HG02973 (cell line): ENCODE results near the gene LGALS4.
"Not testable (repeated sequence)": the region's sequence is repeated elsewhere in the genome, so short reads cannot be mapped to it uniquely, and the experiment has no call there.

ENCODE experiments used
- ATAC-seq: cut with Tn5 transposase; IDR thresholded peaks from one replicate; pipeline ENCODE4 v1.9.1; 2021; ENCODE audit warnings: moderate library complexity; ENCODE audit not compliant: unreplicated experiment

LGALS4 gene

GRCh38 chr19:38812841-38813320 is at the start of gene LGALS4:
TSS of gene LGALS4 (minus strand) at chr19:38812945. CDS start at chr19:38812886, 59 bp downstream.
- ATAC-seq = no peak

- ATAC-seq = no peak
Observed at GRCh38 chr19:38861368-38861767, 48.6 kb upstream of the LGALS4 start.

GRCh38 chr19:38859631-38860204 is 47.0 kb upstream of the LGALS4 start:
- not testable (repeated sequence) for ATAC-seq

GRCh38 chr19:38856813-38857212 is 44.1 kb upstream of the LGALS4 start:
- ATAC-seq = no peak

GRCh38 chr19:38855751-38856150 is 43.0 kb upstream of the LGALS4 start:
- not testable (repeated sequence) for ATAC-seq

GRCh38 chr19:38854961-38855360 is 42.2 kb upstream of the LGALS4 start:
- ATAC-seq = not testable (repeated sequence)

- no peak for ATAC-seq
Observed at GRCh38 chr19:38853214-38853613, 40.5 kb upstream of the LGALS4 start.

GRCh38 chr19:38852231-38853044 is 39.7 kb upstream of the LGALS4 start:
- ATAC-seq = no peak

GRCh38 chr19:38851622-38852230 is 39.0 kb upstream of the LGALS4 start:
- peak; percentile 25 for ATAC-seq

- no peak for ATAC-seq
Observed at GRCh38 chr19:38850976-38851621, 38.4 kb upstream of the LGALS4 start.

GRCh38 chr19:38850436-38850975 is 37.8 kb upstream of the LGALS4 start:
- ATAC-seq = peak; percentile 55

GRCh38 chr19:38849860-38850435 is 37.2 kb upstream of the LGALS4 start, which contains the start of gene HNRNPL:
TSS of gene HNRNPL (minus strand) at chr19:38849986. CDS start at chr19:38849966, 20 bp downstream.
- peak; percentile 49 for ATAC-seq

- peak; percentile 27 for ATAC-seq
Observed at GRCh38 chr19:38849147-38849859, 36.6 kb upstream of the LGALS4 start.

- ATAC-seq = no peak
Observed at GRCh38 chr19:38848299-38849146, 35.8 kb upstream of the LGALS4 start.

- no peak for ATAC-seq
Observed at GRCh38 chr19:38846097-38846496, 33.4 kb upstream of the LGALS4 start.

GRCh38 chr19:38845374-38846024 is 32.8 kb upstream of the LGALS4 start:
- ATAC-seq = no peak

- no peak for ATAC-seq
Observed at GRCh38 chr19:38844093-38844686, 31.4 kb upstream of the LGALS4 start.

GRCh38 chr19:38843175-38843758 is 30.5 kb upstream of the LGALS4 start:
- ATAC-seq = no peak
